BLaER1 (cell line): ENCODE measurements around the gene HOMER3.
"Not testable (repeated sequence)": the region's sequence is repeated elsewhere in the genome, so short reads cannot be mapped to it uniquely, and the experiment has no call there.

ENCODE experiments used
- H3K27ac ChIP-seq: shearing (Covaris generic); formaldehyde crosslinking; 2 replicates; pipeline ENCODE4 v1.8.1; 2022
- H3K27me3 ChIP-seq: shearing (Covaris generic); formaldehyde crosslinking; 2 replicates; pipeline ENCODE4 v1.8.1; 2022
- H3K36me3 ChIP-seq: shearing (Covaris generic); formaldehyde crosslinking; 2 replicates; pipeline ENCODE4 v1.8.1; 2022
- H3K4me1 ChIP-seq: shearing (Covaris generic); formaldehyde crosslinking; 2 replicates; pipeline ENCODE4 v1.8.1; 2022
- H3K4me2 ChIP-seq: shearing (Covaris generic); formaldehyde crosslinking; 2 replicates; pipeline ENCODE4 v1.8.1; 2022
- H3K4me3 ChIP-seq: shearing (Covaris generic); formaldehyde crosslinking; 2 replicates; pipeline ENCODE4 v1.8.1; 2022
- H3K9ac ChIP-seq: shearing (Covaris generic); formaldehyde crosslinking; 2 replicates; pipeline ENCODE4 v1.8.1; 2022
- H3K9me3 ChIP-seq: shearing (Covaris generic); formaldehyde crosslinking; 2 replicates; pipeline ENCODE4 v1.8.1; 2022
- H4K20me1 ChIP-seq: shearing (Covaris generic); formaldehyde crosslinking; 2 replicates; pipeline ENCODE4 v1.8.1; 2022
- Cebpa-rat ChIP-seq: shearing (Covaris generic); IDR thresholded peaks from 2 replicates; pipeline ENCODE4 v1.8.1; 2022

HOMER3 gene

GRCh38 chr19:18928018-18928805 is 12.8 kb downstream of the HOMER3 start:
- Histone ChIP-seq H3K4me2 (no peak overlapping the region), H4K20me1 (peaks cover 63% of the 10 kb centered on the region), H3K9ac (no peak overlapping the region), H3K27me3 (no peaks in the 10 kb centered on the region), H3K4me3 (no peak overlapping the region), H3K9me3 (no peaks in the 10 kb centered on the region), H3K4me1 (peaks cover 5% of the 10 kb centered on the region; the same call in 1 of the 2 replicates), H3K36me3 (peaks cover 91% of the 10 kb centered on the region), H3K27ac (no peak overlapping the region)
- no peak for TF ChIP-seq Cebpa-rat

GRCh38 chr19:18924684-18925213 is 16.3 kb downstream of the HOMER3 start:
- H3K4me3 ChIP-seq: no peak overlapping the region
- no peaks in the 10 kb centered on the region for H3K27me3 ChIP-seq
- no peak for TF ChIP-seq Cebpa-rat
- H4K20me1 ChIP-seq: peaks cover 78% of the 10 kb centered on the region
- no peaks in the 10 kb centered on the region for H3K9me3 ChIP-seq
- H3K36me3 ChIP-seq: peaks cover 94% of the 10 kb centered on the region
- H3K4me2 ChIP-seq: no peak overlapping the region
- H3K4me1 ChIP-seq: peaks cover 12% of the 10 kb centered on the region
- no peak overlapping the region for H3K9ac ChIP-seq
- H3K27ac ChIP-seq: no peak overlapping the region

GRCh38 chr19:18922228-18922985 is 18.6 kb downstream of the HOMER3 start:
- H3K4me2 ChIP-seq: no peak overlapping the region

GRCh38 chr19:18921593-18921992 is 19.4 kb downstream of the HOMER3 start:
- Histone ChIP-seq H3K27me3 (no peaks in the 10 kb centered on the region), H3K36me3 (peaks cover 62% of the 10 kb centered on the region), H3K4me1 (peaks cover 32% of the 10 kb centered on the region), H3K9ac (no peak overlapping the region), H3K27ac (no peak overlapping the region), H4K20me1 (peaks cover 60% of the 10 kb centered on the region), H3K9me3 (no peaks in the 10 kb centered on the region), H3K4me3 (no peak overlapping the region), H3K4me2 (no peak overlapping the region)
- TF ChIP-seq Cebpa-rat: no peak

More at GRCh38 chr19:18922228-18922985, 18.6 kb downstream of the HOMER3 start:
- H3K36me3 ChIP-seq: peaks cover 70% of the 10 kb centered on the region
- H4K20me1 ChIP-seq: peaks cover 60% of the 10 kb centered on the region
- no peak overlapping the region for H3K27ac ChIP-seq
- H3K4me1 ChIP-seq: peaks cover 23% of the 10 kb centered on the region
- no peak overlapping the region for H3K4me3 ChIP-seq
- no peaks in the 10 kb centered on the region for H3K9me3 ChIP-seq
- H3K27me3 ChIP-seq: no peaks in the 10 kb centered on the region
- TF ChIP-seq Cebpa-rat: no peak
- H3K9ac ChIP-seq: no peak overlapping the region

- Histone ChIP-seq H3K36me3 (peaks cover 50% of the 10 kb centered on the region), H3K4me2 (peak overlapping the region; percentile 95), H3K27ac (peak overlapping the region; percentile 71), H4K20me1 (peaks cover 64% of the 10 kb centered on the region), H3K9ac (peak overlapping the region; percentile 86), H3K4me1 (peaks cover 44% of the 10 kb centered on the region), H3K4me3 (peak overlapping the region; percentile 95), H3K9me3 (no peaks in the 10 kb centered on the region), H3K27me3 (no peaks in the 10 kb centered on the region)
- no peak for TF ChIP-seq Cebpa-rat
Observed at GRCh38 chr19:18920400-18920799, 20.6 kb downstream of the HOMER3 start.

- Histone ChIP-seq H3K9ac (peak overlapping the region; percentile 86), H4K20me1 (peaks cover 64% of the 10 kb centered on the region), H3K4me2 (peak overlapping the region; percentile 95), H3K9me3 (no peaks in the 10 kb centered on the region), H3K36me3 (peaks cover 47% of the 10 kb centered on the region), H3K27me3 (no peaks in the 10 kb centered on the region), H3K4me3 (peak overlapping the region; percentile 95), H3K27ac (peak overlapping the region; percentile 71), H3K4me1 (peaks cover 49% of the 10 kb centered on the region)
- no peak for TF ChIP-seq Cebpa-rat
Observed at GRCh38 chr19:18919900-18920214, 21.2 kb downstream of the HOMER3 start.

GRCh38 chr19:18919086-18919899 is 21.7 kb downstream of the HOMER3 start, which contains the start of the genes COPE and DDX49:
Gene COPE (minus strand): TSS chr19:18919387. CDS start chr19:18919348, 39 bp downstream.
Gene DDX49 (plus strand): TSS chr19:18919715. CDS start chr19:18919742, 27 bp downstream.
- TF ChIP-seq Cebpa-rat: no peak
- peaks cover 47% of the 10 kb centered on the region for H3K36me3 ChIP-seq

GRCh38 chr19:18917593-18917992 is 23.4 kb downstream of the HOMER3 start:
- Histone ChIP-seq H3K4me3 (0 out of 2 replicates have a peak overlapping the region, but pooled peaks have one; percentile 95), H3K4me1 (peaks cover 65% of the 10 kb centered on the region), H3K36me3 (peaks cover 47% of the 10 kb centered on the region), H3K9ac (peak overlapping the region; percentile 92; the same call in 1 of the 2 replicates), H3K4me2 (peak overlapping the region; percentile 83), H4K20me1 (peaks cover 64% of the 10 kb centered on the region)
- not testable (repeated sequence) for H3K27me3 ChIP-seq, H3K9me3 ChIP-seq, H3K27ac ChIP-seq

More at GRCh38 chr19:18919086-18919899, 21.7 kb downstream of the HOMER3 start, which contains the start of the genes COPE and DDX49:
- peak within 1 kb of the TSS; percentile 92 for H3K9ac ChIP-seq
- no peaks in the 10 kb centered on the region for H3K27me3 ChIP-seq
- H3K4me1 ChIP-seq: peaks cover 55% of the 10 kb centered on the region
- no peaks in the 10 kb centered on the region for H3K9me3 ChIP-seq
- H3K27ac ChIP-seq: peak within 1 kb of the TSS; percentile 89
- H3K4me2 ChIP-seq: peak within 1 kb of the TSS; percentile 95
- H4K20me1 ChIP-seq: peaks cover 64% of the 10 kb centered on the region
- peak within 1 kb of the TSS; percentile 95 for H3K4me3 ChIP-seq

- H4K20me1 ChIP-seq: peaks cover 61% of the 10 kb centered on the region
Observed at GRCh38 chr19:18915639-18916038, 25.4 kb downstream of the HOMER3 start.

More at GRCh38 chr19:18915639-18916038, 25.4 kb downstream of the HOMER3 start:
- peaks cover 44% of the 10 kb centered on the region for H3K36me3 ChIP-seq
- peak overlapping the region; percentile 42; the same call in 1 of the 2 replicates for H3K4me3 ChIP-seq
- no peaks in the 10 kb centered on the region for H3K27me3 ChIP-seq
- peak overlapping the region; percentile 57; the same call in 1 of the 2 replicates for H3K9ac ChIP-seq
- no peak for TF ChIP-seq Cebpa-rat
- peaks cover 68% of the 10 kb centered on the region for H3K4me1 ChIP-seq
- peak overlapping the region; percentile 52 for H3K27ac ChIP-seq
- no peaks in the 10 kb centered on the region for H3K9me3 ChIP-seq
- H3K4me2 ChIP-seq: peak overlapping the region; percentile 92
